SIG-M5 treated with dmso at 0.1 percent for 504 hours (cell line): ENCODE results near the gene DVL1.

Experiments
- DNase-seq: peaks from one replicate; lab custom pipeline; 2025; ENCODE audit not compliant: unreplicated experiment; lab: John Stamatoyannopoulos, UW

The DVL1 gene

GRCh38 chr1:1342061-1342562 is 7.1 kb downstream of the DVL1 start:
- DNase-seq = no peak

DNA sequence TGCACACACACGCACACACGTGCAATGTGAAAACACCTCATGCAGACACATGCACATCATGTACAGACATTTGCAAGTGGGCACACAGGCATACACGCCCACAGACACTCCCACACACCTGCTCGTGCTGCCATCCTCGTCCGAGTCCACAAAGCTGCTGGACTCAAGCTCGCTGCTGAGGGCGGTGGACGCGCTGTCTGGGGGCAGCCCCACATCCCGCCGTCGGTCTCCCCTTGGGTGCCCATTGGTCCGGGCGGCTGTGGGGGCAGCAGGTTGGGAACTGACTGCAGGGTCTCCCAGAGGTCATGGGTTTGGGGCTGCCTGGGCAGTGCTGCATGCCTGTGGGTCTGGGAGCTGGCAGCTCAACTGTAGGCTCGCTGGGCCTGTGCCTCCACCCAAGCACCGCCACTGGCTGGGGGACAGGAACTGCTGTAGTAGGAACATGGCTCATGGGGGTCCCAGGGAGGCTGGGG is 7.6 kb downstream of the DVL1 start:
- DNase-seq = no peak

GRCh38 chr1:1340791-1341548 is 8.2 kb downstream of the DVL1 start:
- no peak for DNase-seq

GRCh38 chr1:1340185-1340584 is 9.0 kb downstream of the DVL1 start:
- no peak for DNase-seq

DNA sequence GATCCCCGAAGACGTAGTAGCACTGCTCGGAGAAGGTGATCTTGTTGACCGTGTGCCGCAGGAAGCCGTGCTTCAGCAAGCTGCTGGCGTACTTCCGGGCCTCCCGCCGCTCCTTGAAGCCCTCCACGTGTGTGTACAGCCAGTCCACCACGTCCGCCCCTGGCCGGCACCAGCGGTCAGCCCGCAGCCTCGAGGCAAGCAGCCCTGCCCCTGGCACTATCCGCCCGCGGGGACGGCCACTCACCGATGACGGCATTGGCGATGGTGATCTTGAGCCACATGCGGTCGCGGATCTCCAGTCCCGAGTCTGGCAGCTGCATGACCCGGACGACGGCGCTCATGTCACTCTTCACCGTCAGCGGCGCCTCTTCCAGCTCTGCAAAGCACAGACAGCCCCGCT is 10.9 kb downstream of the DVL1 start:
- DNase-seq = no peak

- DNase-seq = no peak
Observed at GRCh38 chr1:1337793-1338147, 11.4 kb downstream of the DVL1 start.

DNA sequence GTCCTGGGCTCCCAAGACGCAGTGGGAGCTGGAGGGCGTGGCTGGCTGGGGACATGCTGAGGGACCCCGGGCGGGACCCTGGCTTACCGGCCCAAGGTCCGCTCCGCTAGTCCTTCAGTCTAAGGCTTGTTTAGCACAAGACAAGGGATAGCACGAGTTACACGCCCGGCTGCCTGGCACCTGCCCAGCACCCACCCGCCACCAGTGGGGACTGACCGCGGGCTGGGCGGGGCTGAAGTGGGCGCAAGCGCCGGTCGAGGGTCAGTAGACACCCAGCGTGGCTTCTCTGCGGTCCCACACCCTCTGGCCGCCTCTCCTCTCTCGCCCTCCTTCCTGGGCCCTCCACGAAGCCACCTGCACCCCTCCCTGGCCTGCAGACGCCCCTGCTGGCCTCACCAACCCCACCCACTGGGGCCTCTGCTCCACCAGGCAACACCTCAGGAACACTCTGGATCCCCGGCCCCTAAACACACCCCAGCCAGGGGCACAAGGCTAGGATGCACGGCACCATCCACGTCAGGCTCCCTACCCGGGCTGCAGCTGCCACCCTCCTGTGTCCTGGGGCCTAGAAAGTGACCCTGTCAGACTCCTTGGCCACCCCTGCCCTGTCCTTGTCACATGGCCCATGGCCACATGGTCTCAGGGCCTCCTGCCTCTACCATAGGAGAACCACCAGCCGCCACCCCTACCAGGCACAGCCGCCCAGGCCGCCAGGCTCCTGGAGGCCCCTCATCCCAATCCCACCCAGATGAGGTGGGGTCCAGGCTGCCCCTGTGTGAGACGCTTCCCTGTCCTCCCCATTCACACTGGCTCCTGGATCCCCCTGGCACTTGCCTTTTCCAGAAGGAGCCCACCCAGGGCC is 12.1 kb downstream of the DVL1 start:
- no peak for DNase-seq

GRCh38 chr1:1336446-1336845 is 12.8 kb downstream of the DVL1 start:
- DNase-seq = no peak

DNA sequence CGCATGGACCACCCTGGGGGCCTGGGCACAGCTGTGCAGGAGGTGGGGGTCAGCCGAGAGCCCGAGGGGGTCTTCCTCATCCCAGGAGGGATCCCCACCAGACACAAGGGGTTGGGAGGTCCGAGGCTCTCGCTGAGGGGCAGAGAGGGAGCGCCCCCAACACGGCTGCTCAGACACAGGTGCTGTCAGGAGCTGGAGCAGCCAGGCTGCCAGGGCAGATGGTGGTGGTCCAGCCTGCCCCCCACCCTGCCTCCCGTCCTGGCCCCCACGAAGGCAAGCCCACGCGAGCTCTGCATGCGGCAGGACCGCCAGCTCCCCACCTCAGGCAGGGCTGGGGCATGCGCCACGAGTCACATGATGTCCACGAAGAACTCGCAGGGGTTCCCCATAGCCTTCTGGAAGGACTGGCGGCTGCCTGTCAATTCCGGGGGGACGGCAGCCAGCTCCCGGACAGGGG is 13.4 kb downstream of the DVL1 start:
- DNase-seq = no peak

DNA sequence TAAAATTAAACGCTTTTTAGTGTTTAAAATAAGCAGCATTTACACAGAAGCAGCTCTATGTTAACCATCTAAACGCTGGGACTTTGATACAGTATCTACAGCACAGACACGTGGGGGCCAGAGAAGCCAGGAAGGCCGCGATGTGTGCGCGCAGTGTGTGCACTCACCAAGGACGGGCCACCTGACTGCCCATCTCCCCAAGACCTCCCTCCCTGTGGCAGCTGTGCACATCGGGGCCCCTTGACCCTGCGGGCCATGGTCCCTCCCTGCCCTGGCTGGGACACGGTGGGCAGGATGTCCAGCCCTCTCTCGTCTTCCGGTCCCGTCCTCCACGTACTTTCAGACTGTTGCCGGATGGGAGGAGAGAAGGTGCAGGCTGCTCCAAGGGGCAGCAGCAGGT is 13.9 kb downstream of the DVL1 start:
- no peak for DNase-seq

GRCh38 chr1:1334835-1335234 is 14.4 kb downstream of the DVL1 start:
- DNase-seq = no peak

- no peak for DNase-seq
Observed at GRCh38 chr1:1333551-1334241, 15.5 kb downstream of the DVL1 start.

DNA sequence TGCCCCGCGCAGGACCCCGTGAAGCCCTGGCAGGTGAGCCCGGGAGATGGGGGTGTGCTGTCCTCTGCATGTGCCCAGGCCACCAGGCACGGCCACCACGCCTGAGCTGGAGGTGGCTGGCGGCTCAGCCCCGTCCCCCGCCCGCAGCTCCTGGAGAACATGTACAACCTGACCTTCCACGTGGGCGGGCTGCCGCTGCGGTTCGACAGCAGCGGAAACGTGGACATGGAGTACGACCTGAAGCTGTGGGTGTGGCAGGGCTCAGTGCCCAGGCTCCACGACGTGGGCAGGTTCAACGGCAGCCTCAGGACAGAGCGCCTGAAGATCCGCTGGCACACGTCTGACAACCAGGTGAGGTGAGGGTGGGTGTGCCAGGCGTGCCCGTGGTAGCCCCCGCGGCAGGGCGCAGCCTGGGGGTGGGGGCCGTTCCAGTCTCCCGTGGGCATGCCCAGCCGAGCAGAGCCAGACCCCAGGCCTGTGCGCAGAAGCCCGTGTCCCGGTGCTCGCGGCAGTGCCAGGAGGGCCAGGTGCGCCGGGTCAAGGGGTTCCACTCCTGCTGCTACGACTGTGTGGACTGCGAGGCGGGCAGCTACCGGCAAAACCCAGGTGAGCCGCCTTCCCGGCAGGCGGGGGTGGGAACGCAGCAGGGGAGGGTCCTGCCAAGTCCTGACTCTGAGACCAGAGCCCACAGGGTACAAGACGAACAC is 16.3 kb downstream of the DVL1 start:
- no peak for DNase-seq

DNA sequence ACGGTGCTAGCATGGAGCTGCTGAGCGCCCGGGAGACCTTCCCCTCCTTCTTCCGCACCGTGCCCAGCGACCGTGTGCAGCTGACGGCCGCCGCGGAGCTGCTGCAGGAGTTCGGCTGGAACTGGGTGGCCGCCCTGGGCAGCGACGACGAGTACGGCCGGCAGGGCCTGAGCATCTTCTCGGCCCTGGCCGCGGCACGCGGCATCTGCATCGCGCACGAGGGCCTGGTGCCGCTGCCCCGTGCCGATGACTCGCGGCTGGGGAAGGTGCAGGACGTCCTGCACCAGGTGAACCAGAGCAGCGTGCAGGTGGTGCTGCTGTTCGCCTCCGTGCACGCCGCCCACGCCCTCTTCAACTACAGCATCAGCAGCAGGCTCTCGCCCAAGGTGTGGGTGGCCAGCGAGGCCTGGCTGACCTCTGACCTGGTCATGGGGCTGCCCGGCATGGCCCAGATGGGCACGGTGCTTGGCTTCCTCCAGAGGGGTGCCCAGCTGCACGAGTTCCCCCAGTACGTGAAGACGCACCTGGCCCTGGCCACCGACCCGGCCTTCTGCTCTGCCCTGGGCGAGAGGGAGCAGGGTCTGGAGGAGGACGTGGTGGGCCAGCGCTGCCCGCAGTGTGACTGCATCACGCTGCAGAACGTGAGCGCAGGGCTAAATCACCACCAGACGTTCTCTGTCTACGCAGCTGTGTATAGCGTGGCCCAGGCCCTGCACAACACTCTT is 17.0 kb downstream of the DVL1 start:
- no peak for DNase-seq

- no peak for DNase-seq
Observed at GRCh38 chr1:1331068-1331965, 17.9 kb downstream of the DVL1 start, which contains the start of gene TAS1R3. Gene TAS1R3 (plus strand): TSS chr1:1331280. CDS start chr1:1331346, 66 bp downstream.

- DNase-seq = no peak
Observed at GRCh38 chr1:1330366-1331067, 18.7 kb downstream of the DVL1 start.

- DNase-seq = no peak
Observed at GRCh38 chr1:1329304-1330210, 19.7 kb downstream of the DVL1 start.
